Thoracic aorta (tissue), 2 donors: ENCODE measurements around the gene CHST14. TPM values are rescaled to one million over a fixed set of nuclear protein-coding genes. Genes with fewer than 3 reads are reported as not detected.
A peak's percentile ranks its signal among the peaks of the same experiment; 100 is the strongest.

Experiments used
- ATAC-seq: fragments of 150-250 bp; one replicate; pipeline ENCODE4 v1.8.0; 2017; ENCODE audit warnings: low read depth; ENCODE audit not compliant: insufficient number of reproducible peaks, low FRiP score
- DNase-seq: peaks from one replicate; pipeline ENCODE4 v3.0.0-alpha.2; 2020; ENCODE audit warnings: low spot score
- H3K27ac ChIP-seq, 2 donors: fragments of 200-600 bp; sonication (generic); 1 replicate in 1 of 2; 2 replicates in 1 of 2; pipeline ENCODE4 v1.5.1; 2016; ENCODE audit warnings: mild to moderate bottlenecking in 2 of 2, moderate library complexity in 2 of 2
- H3K27me3 ChIP-seq: fragments of 200-600 bp; sonication (generic); replicated peaks from 2 replicates; pipeline ENCODE4 v1.6.0; 2016; ENCODE audit warnings: mild to moderate bottlenecking; ENCODE audit not compliant: insufficient read depth
- H3K36me3 ChIP-seq: fragments of 200-600 bp; sonication (generic); one replicate; pipeline ENCODE4 v1.5.1; 2016
- H3K4me1 ChIP-seq, 2 donors: fragments of 200-600 bp; sonication (generic); 1 replicate in 1 of 2; 2 replicates in 1 of 2; pipeline versions ENCODE4 v1.5.1 to v1.6.0; 2016; ENCODE audit warnings: low read depth in 2 of 2, mild to moderate bottlenecking in 1 of 2; ENCODE audit not compliant: control insufficient read depth in 1 of 2
- H3K4me3 ChIP-seq: fragments of 200-600 bp; sonication (generic); 2 replicates; pipeline ENCODE4 v1.5.1; 2016; ENCODE audit warnings: mild to moderate bottlenecking
- H3K9me3 ChIP-seq: fragments of 200-600 bp; sonication (generic); 2 replicates; pipeline ENCODE4 v1.5.1; 2016
- CTCF ChIP-seq: fragments of 200-600 bp; sonication (generic); IDR thresholded peaks from one replicate; pipeline ENCODE4 v1.5.1; 2019; ENCODE audit warnings: antibody characterized with exemption
- total RNA-seq, 2 donors: library from RNA; depleted of rRNA; stranded (reverse); fragments of >200 nt; gene quantifications; one replicate each; pipeline versions ENCODE4 v1.1.0 to v1.2.3, GENCODE V29; 2016

CHST14 gene
- total RNA-seq, 2 donors from 2014 or later: 16.4 to 21.0 TPM

- no peaks in the 10 kb centered on the region for H3K4me1 ChIP-seq
- TF ChIP-seq CTCF: no peak
- H3K27ac ChIP-seq: no peak overlapping the region
- no peaks in the 10 kb centered on the region for H3K9me3 ChIP-seq
- no peak for ATAC-seq
- no peaks in the 10 kb centered on the region for H3K27me3 ChIP-seq
- DNase-seq: no peak
- no peak overlapping the region for H3K4me3 ChIP-seq
- H3K36me3 ChIP-seq: no peaks in the 10 kb centered on the region
Observed at GRCh38 chr15:40499931-40500330, 29.1 kb downstream of the CHST14 start.

GRCh38 chr15:40500568-40501330, 30.0 kb downstream of the CHST14 start:
- DNase-seq: no peak
- no peak overlapping the region for H3K4me3 ChIP-seq
- no peak overlapping the region for H3K27ac ChIP-seq
- no peaks in the 10 kb centered on the region for H3K9me3 ChIP-seq
- no peaks in the 10 kb centered on the region for H3K4me1 ChIP-seq
- no peak for ATAC-seq
- H3K36me3 ChIP-seq: no peaks in the 10 kb centered on the region
- H3K27me3 ChIP-seq: no peaks in the 10 kb centered on the region
- no peak for TF ChIP-seq CTCF

GRCh38 chr15:40501487-40501886, 30.7 kb downstream of the CHST14 start:
- Histone ChIP-seq H3K4me1 (no peaks in the 10 kb centered on the region), H3K9me3 (no peaks in the 10 kb centered on the region), H3K36me3 (no peaks in the 10 kb centered on the region), H3K27me3 (no peaks in the 10 kb centered on the region), H3K27ac (no peak overlapping the region), H3K4me3 (no peak overlapping the region)
- ATAC-seq (no peak), DNase-seq (no peak)
- no peak for TF ChIP-seq CTCF

DNA sequence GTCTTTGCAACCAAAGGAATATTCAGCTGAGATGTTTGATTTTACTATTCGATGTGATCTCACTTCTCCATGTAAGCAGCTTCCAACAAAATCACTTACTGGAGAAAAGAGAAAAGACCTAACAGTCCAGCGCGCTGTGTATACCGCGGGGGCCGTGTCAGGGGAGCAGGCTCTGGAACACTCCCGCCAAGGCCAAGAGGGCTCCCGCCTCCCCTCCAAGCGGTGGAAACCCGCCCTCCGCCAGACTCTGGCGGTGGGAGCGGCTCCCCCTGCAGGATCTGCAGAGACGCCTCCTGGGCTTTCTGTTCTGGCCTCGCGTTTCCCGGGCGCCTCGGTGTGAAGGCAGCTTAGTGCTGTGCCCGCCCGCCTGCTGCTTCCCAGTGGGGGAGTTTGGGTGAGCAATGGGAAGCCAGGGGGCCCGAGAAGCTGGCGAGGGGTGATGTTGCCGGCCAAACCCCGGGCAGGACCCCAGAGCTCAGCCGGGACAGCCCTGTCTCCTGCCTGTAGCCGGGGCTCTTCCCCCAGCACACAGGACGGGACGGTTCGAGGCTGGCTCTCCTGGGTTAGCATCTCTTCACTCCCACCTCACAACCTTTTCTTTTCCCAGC, 36.3 kb downstream of the CHST14 start:
- no peaks in the 10 kb centered on the region for H3K9me3 ChIP-seq
- H3K4me1 ChIP-seq: peaks cover 8 to 14% of the 10 kb centered on the region in 2 donors
- H3K27me3 ChIP-seq: no peaks in the 10 kb centered on the region
- H3K36me3 ChIP-seq: no peaks in the 10 kb centered on the region
- H3K27ac ChIP-seq: no peak overlapping the region
- DNase-seq (no peak), ATAC-seq (no peak)
- peak; percentile 65 for TF ChIP-seq CTCF
- peak overlapping the region; percentile 63 for H3K4me3 ChIP-seq

- no peak for TF ChIP-seq CTCF
- DNase-seq (no peak), ATAC-seq (no peak)
Observed at GRCh38 chr15:40508216-40508615, 37.4 kb downstream of the CHST14 start.

More at GRCh38 chr15:40508216-40508615, 37.4 kb downstream of the CHST14 start:
- H3K4me3 ChIP-seq: no peak overlapping the region
- no peaks in the 10 kb centered on the region for H3K27me3 ChIP-seq
- H3K27ac ChIP-seq: no peak overlapping the region
- H3K9me3 ChIP-seq: no peaks in the 10 kb centered on the region
- H3K4me1 ChIP-seq: peaks cover 8 to 16% of the 10 kb centered on the region in 2 donors
- no peaks in the 10 kb centered on the region for H3K36me3 ChIP-seq
